ENCODE data around the gene FIBIN.

DNA sequence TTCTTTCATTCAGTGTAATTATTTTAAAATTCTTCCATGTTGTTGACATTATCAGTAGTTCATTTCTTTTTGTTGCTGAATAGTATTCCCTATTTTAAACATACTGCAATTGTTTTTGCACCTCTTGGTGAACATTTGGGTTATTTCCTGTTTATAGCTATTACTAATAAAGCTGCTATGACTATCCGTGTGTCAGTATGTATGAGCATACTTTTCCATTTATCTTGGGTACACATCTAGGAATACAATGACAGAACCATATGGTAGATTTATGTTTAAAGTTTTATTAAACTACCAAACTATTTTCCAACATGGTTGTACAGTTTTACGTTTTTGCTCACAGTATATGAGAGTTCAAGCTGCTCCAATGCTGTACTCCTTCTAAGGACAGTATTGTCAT is 22.0 kb upstream of the FIBIN start:
- TF ChIP-seq, protein P1, sequence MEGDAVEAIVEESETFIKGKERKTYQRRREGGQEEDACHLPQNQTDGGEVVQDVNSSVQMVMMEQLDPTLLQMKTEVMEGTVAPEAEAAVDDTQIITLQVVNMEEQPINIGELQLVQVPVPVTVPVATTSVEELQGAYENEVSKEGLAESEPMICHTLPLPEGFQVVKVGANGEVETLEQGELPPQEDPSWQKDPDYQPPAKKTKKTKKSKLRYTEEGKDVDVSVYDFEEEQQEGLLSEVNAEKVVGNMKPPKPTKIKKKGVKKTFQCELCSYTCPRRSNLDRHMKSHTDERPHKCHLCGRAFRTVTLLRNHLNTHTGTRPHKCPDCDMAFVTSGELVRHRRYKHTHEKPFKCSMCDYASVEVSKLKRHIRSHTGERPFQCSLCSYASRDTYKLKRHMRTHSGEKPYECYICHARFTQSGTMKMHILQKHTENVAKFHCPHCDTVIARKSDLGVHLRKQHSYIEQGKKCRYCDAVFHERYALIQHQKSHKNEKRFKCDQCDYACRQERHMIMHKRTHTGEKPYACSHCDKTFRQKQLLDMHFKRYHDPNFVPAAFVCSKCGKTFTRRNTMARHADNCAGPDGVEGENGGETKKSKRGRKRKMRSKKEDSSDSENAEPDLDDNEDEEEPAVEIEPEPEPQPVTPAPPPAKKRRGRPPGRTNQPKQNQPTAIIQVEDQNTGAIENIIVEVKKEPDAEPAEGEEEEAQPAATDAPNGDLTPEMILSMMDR (conservative IDR thresholded peaks at IDR 0.05), result no peak
- no peak for TF ChIP-seq EZH2 (IDR thresholded peaks at IDR 0.05; ENCODE audit: low read depth)
